ENCODE results near the gene CAMTA1.

DNA sequence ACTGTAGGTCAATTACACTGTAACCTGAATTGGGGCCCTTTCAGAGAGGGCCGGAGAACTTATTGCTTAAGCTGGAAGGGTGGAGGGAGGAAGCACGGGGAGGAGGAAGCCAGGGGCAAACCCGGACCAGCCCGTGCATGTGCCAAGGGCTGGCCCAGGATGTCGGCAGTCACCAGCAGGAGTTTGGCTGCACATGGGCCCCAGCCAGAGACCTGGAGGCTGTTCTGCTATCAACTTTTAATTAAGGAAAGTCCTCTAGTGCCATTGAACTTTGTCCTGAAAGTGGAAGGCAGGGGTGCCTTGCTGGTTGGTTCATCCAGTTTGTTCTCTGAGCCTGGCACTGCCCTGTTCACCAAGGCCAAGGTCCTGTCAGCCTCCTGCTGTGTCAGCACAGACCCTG is 785.1 kb downstream of the CAMTA1 start:
- TF ChIP-seq CTCF (IDR thresholded peaks at IDR 0.05) (no peak), POLR2A (IDR thresholded peaks at IDR 0.05) (no peak)
